ENCODE data around the gene CCDC102A. TPM values are rescaled to one million over a fixed set of nuclear protein-coding genes. Genes with fewer than 3 reads are reported as not detected.
A peak's percentile ranks its signal among the peaks of the same experiment; 100 is the strongest.

CCDC102A gene
- total RNA-seq, 1 experiment from 2014 or later, result 9.5 TPM

DNA sequence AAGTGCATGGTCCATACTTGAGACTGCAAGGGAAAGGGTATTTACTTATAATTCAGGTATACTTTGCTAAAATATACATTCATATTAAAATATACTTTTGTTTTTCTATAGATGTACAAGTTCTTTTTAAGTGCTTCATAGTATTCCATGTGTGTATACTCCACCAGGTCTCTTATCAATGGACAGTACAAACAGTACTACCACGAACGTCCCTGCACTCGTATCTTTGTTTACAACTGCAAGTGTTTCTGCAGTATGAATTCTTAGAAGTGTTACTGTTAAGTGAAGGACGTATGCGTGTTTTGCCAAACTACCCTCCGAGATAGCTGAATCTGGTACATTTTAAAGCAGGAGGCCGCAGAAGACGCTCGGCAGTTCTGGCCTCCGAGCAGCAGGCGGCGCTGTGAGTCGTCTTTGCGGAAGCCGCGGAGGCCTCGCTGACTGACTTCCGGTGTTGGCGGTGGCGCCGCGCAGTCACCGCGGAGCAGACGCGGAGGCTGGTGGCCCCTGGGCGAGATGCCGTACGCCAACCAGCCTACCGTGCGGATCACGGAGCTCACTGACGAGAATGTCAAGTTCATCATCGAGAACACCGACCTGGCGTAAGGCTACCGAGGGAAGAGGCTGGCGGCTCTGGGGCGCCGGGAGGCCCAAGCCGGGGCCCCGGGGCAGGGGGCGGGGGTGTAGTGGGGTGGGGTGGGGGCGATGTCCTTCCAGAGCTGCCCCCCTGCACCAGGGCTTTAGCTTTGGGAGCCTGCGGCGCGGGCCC, 74.0 kb downstream of the CCDC102A start, which contains the start of gene POLR2C:
POLR2C (plus strand) TSS at position 471 of the 769 bp plus-strand sequence; CDS start at position 517, 46 bp downstream.
- DNase-seq (ENCODE audit: low read depth), result peak; percentile 86

Other genes starting within 250 kb of the CCDC102A start
- not detected in 2 replicates for gene CCL22, start 177.8 kb downstream of the CCDC102A start, total RNA-seq (2014; rRNA removed; shearing (Covaris generic))
- 1.3 and 2.6 TPM in 2 replicates for gene CX3CL1, start 164.1 kb downstream of the CCDC102A start, total RNA-seq (2014; rRNA removed; shearing (Covaris generic))
- not detected in 2 replicates for gene CCL17, start 131.8 kb downstream of the CCDC102A start, total RNA-seq (2014; rRNA removed; shearing (Covaris generic))
- gene CIAPIN1, start 89.2 kb downstream of the CCDC102A start, total RNA-seq (2014; rRNA removed; shearing (Covaris generic)), result 82.6 and 92.5 TPM in 2 replicates
- 34.9 and 44.9 TPM in 2 replicates for gene COQ9, start 89.1 kb downstream of the CCDC102A start, total RNA-seq (2014; rRNA removed; shearing (Covaris generic))
- 137 and 162 TPM in 2 replicates for gene POLR2C, start 73.9 kb downstream of the CCDC102A start, total RNA-seq (2014; rRNA removed; shearing (Covaris generic))
- 3.7 and 5.3 TPM in 2 replicates for gene DOK4, start 50.1 kb downstream of the CCDC102A start, total RNA-seq (2014; rRNA removed; shearing (Covaris generic))
- not detected in 2 replicates for gene ADGRG5, start 6.1 kb upstream of the CCDC102A start, total RNA-seq (2014; rRNA removed; shearing (Covaris generic))
- 4.9 and 6.6 TPM in 2 replicates for gene ADGRG1, start 92.1 kb upstream of the CCDC102A start, total RNA-seq (2014; rRNA removed; shearing (Covaris generic))
- not detected in 2 replicates for gene ADGRG3, start 131.7 kb upstream of the CCDC102A start, total RNA-seq (2014; rRNA removed; shearing (Covaris generic))
- gene DRC7, start 158.2 kb upstream of the CCDC102A start, total RNA-seq (2014; rRNA removed; shearing (Covaris generic)), result not detected in 2 replicates
- 22.7 and 25.1 TPM in 2 replicates for gene KATNB1, start 199.2 kb upstream of the CCDC102A start, total RNA-seq (2014; rRNA removed; shearing (Covaris generic))